Breast epithelium (tissue), 4 donors: ENCODE measurements around the gene APH1B. TPM values are rescaled to one million over a fixed set of nuclear protein-coding genes. Genes with fewer than 3 reads are reported as not detected.

Experiments used
- DNase-seq, 2 donors: peaks; one replicate each; pipeline ENCODE4 v3.0.0-alpha.2; 2019; ENCODE audit warnings: low spot score in 2 of 2
- H3K27ac ChIP-seq, 2 donors: fragments of 200-600 bp; sonication (generic) in 1 of 2; one replicate each; pipeline ENCODE4 v1.5.1; 2016 to 2019; ENCODE audit warnings: mild to moderate bottlenecking in 1 of 2
- H3K27me3 ChIP-seq, 2 donors: fragments of 200-600 bp; sonication (generic) in 1 of 2; one replicate each; pipeline versions ENCODE4 v1.5.1 to v1.6.0; 2017 to 2019; ENCODE audit warnings: control low read depth in 1 of 2, mild to moderate bottlenecking in 1 of 2
- H3K36me3 ChIP-seq: fragments of 200-600 bp; one replicate; pipeline ENCODE4 v1.5.1; 2019
- H3K4me1 ChIP-seq, 2 donors: fragments of 200-600 bp; sonication (generic); one replicate each; pipeline ENCODE4 v1.5.1; 2016 to 2019; ENCODE audit warnings: control low read depth in 1 of 2
- H3K4me3 ChIP-seq, 3 donors: fragments of 200-600 bp; sonication (generic); 1 replicate in 2 of 3; 2 replicates in 1 of 3; pipeline ENCODE4 v1.5.1; 2016 to 2019; ENCODE audit warnings: mild to moderate bottlenecking in 3 of 3, moderate library complexity in 2 of 3
- H3K9me3 ChIP-seq, 2 donors: fragments of 200-600 bp; sonication (generic) in 1 of 2; one replicate each; pipeline ENCODE4 v1.5.1; 2016 to 2019; ENCODE audit warnings: control low read depth in 1 of 2
- CTCF ChIP-seq, 3 donors: fragments of 450-650 bp; IDR thresholded peaks; one replicate each; pipeline ENCODE4 v1.5.1; 2016 to 2017; ENCODE audit warnings: antibody characterized with exemption in 3 of 3, mild to moderate bottlenecking in 3 of 3, moderate library complexity in 3 of 3
- POLR2A ChIP-seq: fragments of 450-650 bp; IDR thresholded peaks from one replicate; pipeline ENCODE4 v1.6.1; 2016; ENCODE audit warnings: antibody characterized with exemption, mild to moderate bottlenecking, moderate library complexity
- POLR2AphosphoS5 ChIP-seq, 3 donors: sonication (generic); formaldehyde crosslinking; IDR thresholded peaks; one replicate each; pipeline ENCODE4 v1.6.1; 2017; ENCODE audit warnings: antibody characterized with exemption in 3 of 3
- intact Hi-C: fragments of 100-400 bp; cut with DNase I; formaldehyde crosslinking; loops from one replicate; pipeline ENCODE4 v1.15.1; 2023; ENCODE audit warnings: low total_unique reads
- total RNA-seq, 3 donors: library from RNA; depleted of rRNA; stranded (reverse); fragments of >200 nt; gene quantifications; one replicate each; pipeline ENCODE4 v1.1.0, GENCODE V29; 2016

APH1B gene
- total RNA-seq = 10 to 100 TPM; 21.3 to 26.1 (median 25.6) TPM

- no peaks in the 10 kb centered on the region for H3K27me3 ChIP-seq
- no peaks in the 10 kb centered on the region for H3K36me3 ChIP-seq
- peaks cover 0 to 3% of the 10 kb centered on the region in 2 donors for H3K4me1 ChIP-seq
- peak within 1 kb of the TSS; percentile 77 to 96 (median 88) for H3K4me3 ChIP-seq
- intact Hi-C loops = no loop called here
- peak; percentile 51 for TF ChIP-seq POLR2A
- TF ChIP-seq POLR2AphosphoS5 (IDR thresholded peaks at IDR 0.05) = peak; percentile 28 to 58 (median 32)
- no peak for TF ChIP-seq CTCF (IDR thresholded peaks at IDR 0.05)
- peak; percentile 53 to 79 for DNase-seq
- H3K27ac ChIP-seq = peak within 1 kb of the TSS; percentile 91 to 94
- no peaks in the 10 kb centered on the region for H3K9me3 ChIP-seq
Observed at GRCh38 chr15:63277038-63277892, at the start of gene APH1B. Gene APH1B, plus strand, starts transcription at chr15:63277605. Its CDS starts 19 bp downstream, at chr15:63277624.

- H3K4me3 ChIP-seq = no peak overlapping the region
- TF ChIP-seq POLR2AphosphoS5 (IDR thresholded peaks at IDR 0.05) (no peak), CTCF (IDR thresholded peaks at IDR 0.05) (no peak), POLR2A (no peak)
- no peak for DNase-seq
- no peaks in the 10 kb centered on the region for H3K36me3 ChIP-seq
- no peaks in the 10 kb centered on the region for H3K9me3 ChIP-seq
- no peaks in the 10 kb centered on the region for H3K27me3 ChIP-seq
- H3K27ac ChIP-seq = no peak overlapping the region
- intact Hi-C loops = no loop called here
- H3K4me1 ChIP-seq = no peaks in the 10 kb centered on the region
Observed at GRCh38 chr15:63227689-63228088, 49.7 kb upstream of the APH1B start.

GRCh38 chr15:63231206-63231605, 46.2 kb upstream of the APH1B start:
- peaks cover 0 to 10% of the 10 kb centered on the region in 2 donors for H3K4me1 ChIP-seq
- H3K27ac ChIP-seq = no peak overlapping the region
- no peak overlapping the region for H3K4me3 ChIP-seq
- no peaks in the 10 kb centered on the region for H3K27me3 ChIP-seq
- intact Hi-C loops = no loop called here
- H3K36me3 ChIP-seq = no peaks in the 10 kb centered on the region
- no peaks in the 10 kb centered on the region for H3K9me3 ChIP-seq
- no peak for TF ChIP-seq CTCF (IDR thresholded peaks at IDR 0.05)
- TF ChIP-seq POLR2AphosphoS5 (IDR thresholded peaks at IDR 0.05) = no peak
- TF ChIP-seq POLR2A = no peak
- DNase-seq = no peak

- peaks cover 0 to 10% of the 10 kb centered on the region in 2 donors for H3K4me1 ChIP-seq
Observed at GRCh38 chr15:63231706-63232105, 45.7 kb upstream of the APH1B start.

GRCh38 chr15:63232405-63232804, 45.0 kb upstream of the APH1B start:
- intact Hi-C loops = no loop called here
- H3K27ac ChIP-seq = no peak overlapping the region
- no peaks in the 10 kb centered on the region for H3K9me3 ChIP-seq
- no peak for DNase-seq
- H3K27me3 ChIP-seq = no peaks in the 10 kb centered on the region
- no peak for TF ChIP-seq CTCF (IDR thresholded peaks at IDR 0.05)
- no peak for TF ChIP-seq POLR2AphosphoS5 (IDR thresholded peaks at IDR 0.05)
- TF ChIP-seq POLR2A = no peak
- H3K36me3 ChIP-seq = no peaks in the 10 kb centered on the region
- peaks cover 0 to 10% of the 10 kb centered on the region in 2 donors for H3K4me1 ChIP-seq
- no peak overlapping the region for H3K4me3 ChIP-seq

More at GRCh38 chr15:63231706-63232105, 45.7 kb upstream of the APH1B start:
- H3K36me3 ChIP-seq = no peaks in the 10 kb centered on the region
- TF ChIP-seq POLR2A = no peak
- DNase-seq = no peak
- no peak overlapping the region for H3K27ac ChIP-seq
- H3K27me3 ChIP-seq = no peaks in the 10 kb centered on the region
- H3K9me3 ChIP-seq = no peaks in the 10 kb centered on the region
- intact Hi-C loops = no loop called here
- H3K4me3 ChIP-seq = no peak overlapping the region
